Colonic mucosa (tissue), 4 donors: ENCODE results near the gene WDTC1. TPM values are rescaled to one million over a fixed set of nuclear protein-coding genes. Genes with fewer than 3 reads are reported as not detected.

ENCODE experiments used
- DNase-seq: peaks from one replicate; pipeline ENCODE4 v3.0.0-alpha.2; 2020
- H3K27ac ChIP-seq: fragments of 200-600 bp; one replicate; pipeline ENCODE4 v1.8.0; 2021
- H3K27me3 ChIP-seq: fragments of 200-600 bp; one replicate; pipeline ENCODE4 v1.8.0; 2021
- H3K36me3 ChIP-seq: fragments of 200-600 bp; one replicate; pipeline ENCODE4 v1.8.0; 2021
- H3K4me1 ChIP-seq: fragments of 200-600 bp; one replicate; pipeline ENCODE4 v1.8.0; 2021; ENCODE audit warnings: mild to moderate bottlenecking
- H3K4me3 ChIP-seq: fragments of 200-600 bp; one replicate; pipeline ENCODE4 v1.8.0; 2021
- H3K9ac ChIP-seq, 2 donors: one replicate each; pipeline ENCODE4 v1.7.0; 2013; ENCODE audit warnings: control low read depth in 2 of 2, low read depth in 2 of 2, low read length in 2 of 2
- H3K9me3 ChIP-seq: fragments of 200-600 bp; one replicate; pipeline ENCODE4 v1.8.0; 2021
- intact Hi-C: fragments of 100-400 bp; cut with DNase I; formaldehyde crosslinking; loops from one replicate; pipeline ENCODE4 v1.14.1; 2022
- total RNA-seq, 2 donors: library from RNA; stranded (reverse); fragmentation: NEBNext Ultra II Directional in 1 of 2; extraction: Animal tissue kit (Norgen Biotek cat#: 25700) in 1 of 2; gene quantifications; one replicate each; pipeline ENCODE4 v1.2.1, GENCODE V29; 2021
- TF ChIP-seq, protein P1 (sequence below): fragments of 200-600 bp; IDR thresholded peaks from one replicate; pipeline ENCODE4 v1.8.0; 2022; ENCODE audit warnings: antibody characterized with exemption, mild to moderate bottlenecking
- donor health status: healthy.
- donor health status: DM: no; HTN: no; CAD: no.
- donor health status: DM: no; HTN: no; CAD: no.

WDTC1 gene
- total RNA-seq, 2 donors from 2014 or later = 31.2 to 39.3 TPM

DNA sequence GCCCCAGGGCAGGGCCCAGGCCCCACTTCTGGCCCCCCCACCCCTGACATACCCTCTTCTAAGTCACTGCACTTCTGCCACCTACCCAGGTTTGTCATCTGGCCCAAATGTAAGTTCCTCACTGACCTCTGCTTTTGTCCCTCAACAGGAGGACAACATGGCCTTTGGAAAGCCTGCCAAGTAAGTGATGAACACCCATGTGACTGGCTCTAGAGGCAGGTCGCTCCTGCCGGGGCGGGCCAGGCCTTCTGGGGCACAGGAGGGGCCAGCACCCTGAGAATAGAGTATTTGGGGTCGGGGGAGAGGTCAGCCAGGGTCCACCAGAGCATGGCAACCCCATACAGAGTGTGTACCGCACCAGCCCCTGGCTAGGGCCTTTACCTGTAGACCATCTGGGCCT is 97.5 kb downstream of the WDTC1 start:
- intact Hi-C loops = no loop called here
- Histone ChIP-seq H3K4me1 (no peaks in the 10 kb centered on the region), H3K36me3 (no peaks in the 10 kb centered on the region), H3K9ac (no peak overlapping the region), H3K27me3 (no peaks in the 10 kb centered on the region), H3K4me3 (no peak overlapping the region), H3K27ac (no peak overlapping the region), H3K9me3 (no peaks in the 10 kb centered on the region)
- DNase-seq = no peak
- TF ChIP-seq, protein P1, sequence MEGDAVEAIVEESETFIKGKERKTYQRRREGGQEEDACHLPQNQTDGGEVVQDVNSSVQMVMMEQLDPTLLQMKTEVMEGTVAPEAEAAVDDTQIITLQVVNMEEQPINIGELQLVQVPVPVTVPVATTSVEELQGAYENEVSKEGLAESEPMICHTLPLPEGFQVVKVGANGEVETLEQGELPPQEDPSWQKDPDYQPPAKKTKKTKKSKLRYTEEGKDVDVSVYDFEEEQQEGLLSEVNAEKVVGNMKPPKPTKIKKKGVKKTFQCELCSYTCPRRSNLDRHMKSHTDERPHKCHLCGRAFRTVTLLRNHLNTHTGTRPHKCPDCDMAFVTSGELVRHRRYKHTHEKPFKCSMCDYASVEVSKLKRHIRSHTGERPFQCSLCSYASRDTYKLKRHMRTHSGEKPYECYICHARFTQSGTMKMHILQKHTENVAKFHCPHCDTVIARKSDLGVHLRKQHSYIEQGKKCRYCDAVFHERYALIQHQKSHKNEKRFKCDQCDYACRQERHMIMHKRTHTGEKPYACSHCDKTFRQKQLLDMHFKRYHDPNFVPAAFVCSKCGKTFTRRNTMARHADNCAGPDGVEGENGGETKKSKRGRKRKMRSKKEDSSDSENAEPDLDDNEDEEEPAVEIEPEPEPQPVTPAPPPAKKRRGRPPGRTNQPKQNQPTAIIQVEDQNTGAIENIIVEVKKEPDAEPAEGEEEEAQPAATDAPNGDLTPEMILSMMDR = no peak

DNA sequence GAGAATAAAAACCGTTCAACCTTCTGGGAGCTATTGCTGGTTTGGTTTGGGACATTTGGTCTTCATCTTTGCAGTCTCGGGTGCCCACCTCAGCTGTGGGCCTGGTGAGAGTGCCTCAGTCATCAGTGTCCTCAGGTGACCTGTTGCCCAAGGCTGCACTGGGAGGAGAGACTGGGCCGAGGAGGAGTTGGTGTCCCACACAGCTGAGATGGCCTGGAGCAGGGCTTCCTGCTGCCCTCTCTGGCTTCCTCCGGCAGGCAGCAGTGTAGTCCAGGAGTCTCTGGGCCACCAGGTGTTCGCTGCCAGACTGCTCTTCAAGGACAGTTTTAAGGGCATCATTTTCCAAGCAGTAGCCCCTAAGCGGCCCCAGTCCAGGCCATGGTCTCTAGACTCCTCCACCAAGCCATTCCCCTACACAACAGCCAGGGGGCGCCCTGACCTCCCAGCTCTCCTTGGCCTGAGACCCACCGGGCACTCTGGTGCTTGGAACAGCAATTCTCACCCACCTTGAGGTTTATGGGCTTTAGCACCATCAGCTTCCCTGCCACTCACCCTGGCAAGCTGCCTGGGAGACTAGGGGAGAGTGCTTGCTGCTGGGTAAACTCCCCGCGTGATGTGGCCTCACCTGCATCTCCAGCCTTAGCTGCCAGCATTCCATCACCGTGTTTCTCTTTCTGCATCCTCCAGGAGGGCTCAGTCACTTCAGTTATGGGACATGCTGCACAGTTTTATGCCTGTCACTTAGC is 98.3 kb downstream of the WDTC1 start:
- DNase-seq = no peak
- no peak overlapping the region for H3K27ac ChIP-seq
- TF ChIP-seq, protein P1 = peak; percentile 83
- H3K36me3 ChIP-seq = no peaks in the 10 kb centered on the region
- H3K9me3 ChIP-seq = no peaks in the 10 kb centered on the region
- H3K4me1 ChIP-seq = no peaks in the 10 kb centered on the region
- H3K27me3 ChIP-seq = no peaks in the 10 kb centered on the region
- no peak overlapping the region for H3K9ac ChIP-seq
- intact Hi-C loops = no loop called here
- H3K4me3 ChIP-seq = no peak overlapping the region

DNA sequence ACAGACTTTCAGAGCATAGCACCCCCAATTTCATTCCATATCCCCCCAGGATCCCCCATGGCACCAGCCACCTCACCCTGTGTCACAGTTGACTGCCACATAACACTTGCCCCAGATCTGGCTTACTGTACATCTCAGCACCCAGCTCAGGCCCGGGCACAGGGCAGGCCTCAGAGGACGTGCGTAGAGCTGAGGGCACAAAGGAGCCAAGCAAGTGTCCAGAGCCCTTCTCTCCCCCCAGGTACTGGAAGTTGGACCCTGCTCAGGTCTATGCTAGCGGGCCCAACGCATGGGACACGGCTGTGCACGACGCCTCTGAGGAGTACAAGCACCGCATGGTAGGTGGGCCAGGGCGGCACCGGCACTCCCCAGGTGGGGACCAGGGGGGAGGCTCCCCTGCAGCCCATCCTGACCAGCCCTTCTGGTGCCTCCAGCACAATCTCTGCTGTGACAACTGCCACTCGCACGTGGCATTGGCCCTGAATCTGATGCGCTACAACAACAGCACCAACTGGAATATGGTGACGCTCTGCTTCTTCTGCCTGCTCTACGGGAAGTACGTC is 99.4 kb downstream of the WDTC1 start:
- H3K36me3 ChIP-seq = no peaks in the 10 kb centered on the region
- H3K9ac ChIP-seq = no peak overlapping the region

DNA sequence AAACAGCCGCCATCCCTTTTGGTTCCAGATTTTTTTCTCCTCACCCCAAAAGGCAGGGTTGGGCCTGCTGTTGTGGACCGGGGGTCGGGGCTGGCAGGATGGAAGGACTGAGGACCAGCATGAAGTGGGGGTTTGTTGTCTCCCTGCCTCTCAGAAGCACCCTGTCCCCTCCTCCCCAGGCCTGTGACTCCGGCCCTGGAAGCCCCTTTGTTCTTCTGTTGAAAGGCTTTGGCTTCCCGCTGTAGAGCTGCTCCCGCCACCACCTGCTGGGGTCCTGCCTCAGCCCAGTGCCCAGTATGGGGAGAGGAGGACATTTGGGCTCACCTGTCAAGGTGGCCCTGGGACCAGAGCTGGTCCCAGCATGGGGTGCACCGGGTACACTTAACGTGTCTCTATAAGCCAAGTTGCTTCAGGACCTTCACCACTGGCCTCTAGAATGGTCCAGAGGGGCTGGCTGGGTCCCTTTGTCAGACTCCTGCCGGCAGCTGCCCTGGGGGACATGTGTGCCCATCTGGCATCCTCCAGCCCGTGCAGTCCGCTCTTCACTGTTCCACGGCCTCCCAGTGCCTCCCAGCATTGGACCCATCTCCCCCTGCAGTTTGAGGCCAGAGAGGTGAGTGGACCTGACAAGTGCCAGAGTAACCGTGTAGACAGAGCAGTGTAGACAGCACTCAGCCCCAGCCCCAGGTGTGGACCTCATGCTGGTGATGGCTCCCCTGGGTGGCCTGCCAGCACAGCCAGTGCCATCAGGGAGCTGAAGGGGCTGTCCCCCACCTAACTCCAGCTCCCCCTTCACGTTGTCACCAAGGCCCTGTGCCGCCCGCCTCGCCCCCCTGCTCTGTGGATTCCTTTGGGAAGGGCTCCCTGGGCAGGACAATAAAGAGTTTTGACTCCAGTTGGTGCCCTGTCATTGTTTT is 101.3 kb downstream of the WDTC1 start:
- Histone ChIP-seq H3K4me3 (no peak overlapping the region), H3K9ac (no peak overlapping the region), H3K27me3 (no peaks in the 10 kb centered on the region), H3K4me1 (no peaks in the 10 kb centered on the region), H3K9me3 (no peaks in the 10 kb centered on the region), H3K36me3 (no peaks in the 10 kb centered on the region), H3K27ac (no peak overlapping the region)
- intact Hi-C loops = no loop called here
- TF ChIP-seq, protein P1 = no peak
- DNase-seq = no peak

More for the DNA sequence above, 99.4 kb downstream of the WDTC1 start:
- TF ChIP-seq, protein P1 = no peak
- intact Hi-C loops = no loop called here
- Histone ChIP-seq H3K4me3 (no peak overlapping the region), H3K27me3 (no peaks in the 10 kb centered on the region), H3K9me3 (no peaks in the 10 kb centered on the region), H3K4me1 (no peaks in the 10 kb centered on the region), H3K27ac (no peak overlapping the region)
- no peak for DNase-seq

DNA sequence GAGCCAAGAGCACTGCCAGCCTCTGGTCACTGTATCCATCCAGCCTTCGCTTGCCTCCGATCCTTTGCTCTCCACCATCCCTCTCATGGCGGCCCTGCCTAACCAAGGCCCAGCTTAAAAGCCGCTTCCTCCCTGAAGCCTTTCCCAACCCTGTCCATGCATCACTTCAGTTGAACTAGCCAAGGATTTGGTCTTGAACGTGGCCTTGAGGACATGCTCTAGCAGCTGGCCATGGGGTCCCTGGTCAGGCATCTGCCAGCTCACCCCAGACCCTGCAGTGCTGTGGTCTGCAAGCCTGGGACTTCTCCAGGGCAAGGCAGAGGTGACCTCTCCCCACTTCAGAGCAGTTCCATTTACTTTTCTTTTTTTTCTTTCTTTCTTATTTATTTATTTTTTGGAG is 102.3 kb downstream of the WDTC1 start:
- Histone ChIP-seq H3K9me3 (no peaks in the 10 kb centered on the region), H3K27me3 (no peaks in the 10 kb centered on the region), H3K4me3 (no peak overlapping the region), H3K4me1 (no peaks in the 10 kb centered on the region), H3K27ac (no peak overlapping the region), H3K9ac (no peak overlapping the region), H3K36me3 (no peaks in the 10 kb centered on the region)
- no peak for DNase-seq
- TF ChIP-seq, protein P1 = no peak
- intact Hi-C loops = no loop called here
